ENCODE data around the gene HDGFL2. TPM values are rescaled to one million over a fixed set of nuclear protein-coding genes. Genes with fewer than 3 reads are reported as not detected.

HDGFL2 gene
- total RNA-seq, 2 experiments from 2014 or later = 17.2 to 18.0 TPM

DNA sequence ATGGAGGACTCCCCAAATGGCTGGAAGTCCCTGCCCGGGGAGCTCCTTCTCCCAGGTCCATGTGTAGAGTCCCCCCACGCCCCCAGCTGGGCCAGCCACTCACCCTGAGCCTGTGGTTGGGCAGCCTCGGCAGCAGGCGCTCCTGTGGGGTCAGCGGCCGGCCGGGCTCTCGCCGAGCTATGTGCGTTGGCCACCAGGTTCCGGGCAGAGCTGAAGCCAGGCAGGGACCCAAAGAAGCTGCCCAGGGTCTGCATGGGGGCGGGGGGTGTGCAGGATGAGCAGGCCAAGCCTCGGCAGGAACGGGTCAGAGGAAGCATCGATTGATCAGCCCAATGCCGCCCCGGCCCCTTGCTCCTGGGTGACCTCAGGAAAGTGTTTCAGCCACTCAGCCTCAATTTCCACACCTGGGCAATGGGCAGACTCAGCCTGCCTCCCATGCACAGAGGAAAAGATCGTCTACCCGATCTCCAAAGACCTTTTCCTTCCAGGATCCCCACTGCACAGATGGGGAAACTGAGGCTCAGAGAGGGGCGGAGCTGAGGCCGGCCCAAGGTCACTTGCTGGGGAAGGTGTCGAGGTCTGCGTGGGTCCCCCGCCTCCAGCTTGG, 45.5 kb downstream of the HDGFL2 start:
- TF ChIP-seq, protein P1, sequence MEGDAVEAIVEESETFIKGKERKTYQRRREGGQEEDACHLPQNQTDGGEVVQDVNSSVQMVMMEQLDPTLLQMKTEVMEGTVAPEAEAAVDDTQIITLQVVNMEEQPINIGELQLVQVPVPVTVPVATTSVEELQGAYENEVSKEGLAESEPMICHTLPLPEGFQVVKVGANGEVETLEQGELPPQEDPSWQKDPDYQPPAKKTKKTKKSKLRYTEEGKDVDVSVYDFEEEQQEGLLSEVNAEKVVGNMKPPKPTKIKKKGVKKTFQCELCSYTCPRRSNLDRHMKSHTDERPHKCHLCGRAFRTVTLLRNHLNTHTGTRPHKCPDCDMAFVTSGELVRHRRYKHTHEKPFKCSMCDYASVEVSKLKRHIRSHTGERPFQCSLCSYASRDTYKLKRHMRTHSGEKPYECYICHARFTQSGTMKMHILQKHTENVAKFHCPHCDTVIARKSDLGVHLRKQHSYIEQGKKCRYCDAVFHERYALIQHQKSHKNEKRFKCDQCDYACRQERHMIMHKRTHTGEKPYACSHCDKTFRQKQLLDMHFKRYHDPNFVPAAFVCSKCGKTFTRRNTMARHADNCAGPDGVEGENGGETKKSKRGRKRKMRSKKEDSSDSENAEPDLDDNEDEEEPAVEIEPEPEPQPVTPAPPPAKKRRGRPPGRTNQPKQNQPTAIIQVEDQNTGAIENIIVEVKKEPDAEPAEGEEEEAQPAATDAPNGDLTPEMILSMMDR (IDR thresholded peaks at IDR 0.05) = no peak
- ATAC-seq (ENCODE audit: poor library complexity) (no peak), DNase-seq (no peak)
- intact Hi-C loops (cut with DNase I, micrococcal nuclease) = no loop called here
- no peaks in the 10 kb centered on the region for H3K36me3 ChIP-seq (ENCODE audit: insufficient read depth, low read length)
- no peaks in the 10 kb centered on the region for H3K4me1 Mint-ChIP-seq (ENCODE audit: low read depth)
- H3K27ac Mint-ChIP-seq = no peak overlapping the region
- no peak overlapping the region for H3K4me3 Mint-ChIP-seq
- no peak overlapping the region for H3K27ac ChIP-seq (ENCODE audit: low read depth in 1 of 2, low read length in 2 of 2)
- no peaks in the 10 kb centered on the region for H3K9me3 Mint-ChIP-seq
- H3K27me3 ChIP-seq (ENCODE audit: control insufficient read depth in 1 of 2, insufficient read depth in 2 of 2, low read length in 2 of 2) = no peaks in the 10 kb centered on the region
- no peaks in the 10 kb centered on the region for H3K27me3 Mint-ChIP-seq
- ChIA-PET POLR2A (no interaction called here), CTCF (no interaction called here)
- H3K4me3 ChIP-seq (ENCODE audit: low read length) = no peak overlapping the region
- no peaks in the 10 kb centered on the region for H3K36me3 Mint-ChIP-seq (ENCODE audit: low read depth)
- peaks cover 0 to 12% of the 10 kb centered on the region in 2 experiments for H3K9me3 ChIP-seq (ENCODE audit: control insufficient read depth in 1 of 2, insufficient read depth in 1 of 2, low read length in 2 of 2)
- no peaks in the 10 kb centered on the region for H3K4me1 ChIP-seq (ENCODE audit: insufficient read depth, low read length)

DNA sequence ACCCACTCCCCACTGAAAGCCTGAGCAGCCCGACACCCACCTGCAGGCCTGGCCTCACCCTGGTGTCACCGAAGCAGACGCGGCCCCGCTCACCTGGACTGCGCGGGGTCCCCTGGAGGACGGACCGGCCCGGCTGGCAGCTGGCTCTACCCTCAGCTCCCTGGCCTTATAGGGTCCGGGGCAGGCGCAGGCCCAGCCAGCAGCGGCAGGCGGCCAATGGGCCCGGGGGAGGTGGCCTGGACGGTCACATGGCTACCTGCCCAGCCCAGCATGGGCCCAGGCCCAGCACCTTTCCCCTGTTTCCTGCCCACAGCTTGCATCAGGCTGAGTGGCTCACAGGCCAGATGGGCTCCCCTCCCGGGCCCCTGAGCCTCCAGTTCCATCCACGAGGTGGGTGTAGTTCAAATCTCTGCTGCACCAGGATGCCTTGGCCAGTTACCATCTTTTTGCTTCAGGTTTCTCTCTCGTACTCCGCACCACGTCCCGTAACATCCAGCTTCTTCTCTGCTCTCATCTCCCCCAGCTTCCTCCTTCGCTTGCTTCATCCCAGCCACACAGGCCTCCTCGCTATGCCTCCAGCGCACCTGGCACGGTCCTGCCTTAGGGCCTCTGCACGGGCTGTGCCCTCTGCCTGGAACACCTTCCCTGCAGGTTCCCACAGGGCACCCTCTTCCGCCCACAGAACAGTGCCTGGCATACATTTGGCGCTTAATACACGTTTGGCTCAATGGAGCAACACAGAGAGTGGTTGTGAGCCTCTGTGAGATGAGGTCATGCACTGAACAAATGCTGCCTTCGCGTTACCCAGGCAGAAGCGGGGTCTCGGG, 46.5 kb downstream of the HDGFL2 start, which contains the start of gene PLIN4:
Gene PLIN4, minus strand, starts transcription at position 142 of the 827 bp plus-strand sequence. CDS start 214 bp downstream, outside the sequence.
- H3K4me3 ChIP-seq (ENCODE audit: low read length) = no peak within 1 kb of the TSS
- H3K36me3 Mint-ChIP-seq (ENCODE audit: low read depth) = no peaks in the 10 kb centered on the region
- intact Hi-C loops (cut with DNase I, micrococcal nuclease) = no loop called here
- H3K27me3 ChIP-seq (ENCODE audit: control insufficient read depth in 1 of 2, insufficient read depth in 2 of 2, low read length in 2 of 2) = no peaks in the 10 kb centered on the region
- H3K9me3 ChIP-seq (ENCODE audit: control insufficient read depth in 1 of 2, insufficient read depth in 1 of 2, low read length in 2 of 2) = peaks cover 0 to 12% of the 10 kb centered on the region in 2 experiments
- no peaks in the 10 kb centered on the region for H3K27me3 Mint-ChIP-seq
- ATAC-seq (ENCODE audit: poor library complexity) (no peak), DNase-seq (no peak)
- TF ChIP-seq, protein P1 (IDR thresholded peaks at IDR 0.05) = no peak
- H3K27ac Mint-ChIP-seq = no peak within 1 kb of the TSS
- no peaks in the 10 kb centered on the region for H3K4me1 Mint-ChIP-seq (ENCODE audit: low read depth)
- POLR2A ChIA-PET = no interaction called here
- no peaks in the 10 kb centered on the region for H3K4me1 ChIP-seq (ENCODE audit: insufficient read depth, low read length)
- H3K4me3 Mint-ChIP-seq = no peak within 1 kb of the TSS
- no peaks in the 10 kb centered on the region for H3K36me3 ChIP-seq (ENCODE audit: insufficient read depth, low read length)
- H3K27ac ChIP-seq (ENCODE audit: low read depth in 1 of 2, low read length in 2 of 2) = no peak within 1 kb of the TSS
- CTCF ChIA-PET = interaction anchor here (0.6 kb wide), 1 partner anchor 286 kb away, joined by 3 read pairs; no protein-coding TSS in a partner anchor
- no peaks in the 10 kb centered on the region for H3K9me3 Mint-ChIP-seq

- Histone ChIP-seq H3K4me1 (ENCODE audit: insufficient read depth, low read length) (no peaks in the 10 kb centered on the region), H3K27ac (ENCODE audit: low read depth in 1 of 2, low read length in 2 of 2) (no peak overlapping the region), H3K27me3 (ENCODE audit: control insufficient read depth in 1 of 2, insufficient read depth in 2 of 2, low read length in 2 of 2) (no peaks in the 10 kb centered on the region), H3K9me3 (ENCODE audit: control insufficient read depth in 1 of 2, insufficient read depth in 1 of 2, low read length in 2 of 2) (peaks cover 0 to 12% of the 10 kb centered on the region in 2 experiments), H3K36me3 (ENCODE audit: insufficient read depth, low read length) (no peaks in the 10 kb centered on the region), H3K4me3 (ENCODE audit: low read length) (no peak overlapping the region)
- TF ChIP-seq, protein P1 (IDR thresholded peaks at IDR 0.05) = no peak
- H3K27ac Mint-ChIP-seq = no peak overlapping the region
- intact Hi-C loops (cut with DNase I, micrococcal nuclease) = no loop called here
- H3K4me1 Mint-ChIP-seq (ENCODE audit: low read depth) = no peaks in the 10 kb centered on the region
- no peak for ATAC-seq (ENCODE audit: poor library complexity)
- H3K9me3 Mint-ChIP-seq = no peaks in the 10 kb centered on the region
- CTCF ChIA-PET = no interaction called here
- DNase-seq = no peak
- H3K4me3 Mint-ChIP-seq = no peak overlapping the region
- no peaks in the 10 kb centered on the region for H3K36me3 Mint-ChIP-seq (ENCODE audit: low read depth)
- H3K27me3 Mint-ChIP-seq = no peaks in the 10 kb centered on the region
- POLR2A ChIA-PET = no interaction called here
Measured at GRCh38 chr19:4519172-4519496, 47.0 kb downstream of the HDGFL2 start.

Measured in CD4-positive, alpha-beta T cell (primary cell).